Measurements from ENCODE around the gene MYO18B.

The MYO18B gene

GRCh38 chr22:25881210-25881755 is 139.3 kb downstream of the MYO18B start:
- Histone ChIP-seq H3K27ac (no peak overlapping the region), H3K4me3 (no peak overlapping the region)

- no peak overlapping the region for H3K27ac ChIP-seq
- H3K4me3 ChIP-seq: no peak overlapping the region
Observed at GRCh38 chr22:25882360-25882759, 140.4 kb downstream of the MYO18B start.

- Histone ChIP-seq H3K27ac (no peak overlapping the region), H3K4me3 (no peak overlapping the region)
Observed at GRCh38 chr22:25883482-25884033, 141.6 kb downstream of the MYO18B start.

- H3K27ac ChIP-seq: no peak overlapping the region
- H3K4me3 ChIP-seq: no peak overlapping the region
Observed at GRCh38 chr22:25884121-25884520, 142.1 kb downstream of the MYO18B start.

- no peak overlapping the region for H3K4me3 ChIP-seq
Observed at GRCh38 chr22:25888399-25889054, 146.5 kb downstream of the MYO18B start.

GRCh38 chr22:25890651-25891050 is 148.7 kb downstream of the MYO18B start:
- Histone ChIP-seq H3K27ac (no peak overlapping the region), H3K4me3 (no peak overlapping the region)

More at GRCh38 chr22:25888399-25889054, 146.5 kb downstream of the MYO18B start:
- no peak overlapping the region for H3K27ac ChIP-seq

- no peak overlapping the region for H3K27ac ChIP-seq
- no peak overlapping the region for H3K4me3 ChIP-seq
Observed at GRCh38 chr22:25892678-25893077, 150.7 kb downstream of the MYO18B start.

GRCh38 chr22:25895678-25896077 is 153.7 kb downstream of the MYO18B start:
- Histone ChIP-seq H3K27ac (no peak overlapping the region), H3K4me3 (no peak overlapping the region)

GRCh38 chr22:25896098-25896497 is 154.1 kb downstream of the MYO18B start:
- no peak overlapping the region for H3K4me3 ChIP-seq
- no peak overlapping the region for H3K27ac ChIP-seq

- no peak overlapping the region for H3K4me3 ChIP-seq
- H3K27ac ChIP-seq: no peak overlapping the region
Observed at GRCh38 chr22:25896592-25896991, 154.6 kb downstream of the MYO18B start.

- Histone ChIP-seq H3K4me3 (no peak overlapping the region), H3K27ac (no peak overlapping the region)
Observed at GRCh38 chr22:25898707-25899365, 156.8 kb downstream of the MYO18B start.

- no peak overlapping the region for H3K27ac ChIP-seq
Observed at GRCh38 chr22:25899566-25899965, 157.6 kb downstream of the MYO18B start.

GRCh38 chr22:25900390-25900789 is 158.4 kb downstream of the MYO18B start:
- no peak overlapping the region for H3K27ac ChIP-seq
- H3K4me3 ChIP-seq: no peak overlapping the region

More at GRCh38 chr22:25899566-25899965, 157.6 kb downstream of the MYO18B start:
- H3K4me3 ChIP-seq: no peak overlapping the region

GRCh38 chr22:25900880-25901279 is 158.9 kb downstream of the MYO18B start:
- Histone ChIP-seq H3K4me3 (no peak overlapping the region), H3K27ac (no peak overlapping the region)

GRCh38 chr22:25902402-25902801 is 160.4 kb downstream of the MYO18B start:
- H3K27ac ChIP-seq: no peak overlapping the region
- H3K4me3 ChIP-seq: no peak overlapping the region

GRCh38 chr22:25903294-25903693 is 161.3 kb downstream of the MYO18B start:
- no peak overlapping the region for H3K27ac ChIP-seq

GRCh38 chr22:25908212-25908611 is 166.2 kb downstream of the MYO18B start:
- Histone ChIP-seq H3K4me3 (no peak overlapping the region), H3K27ac (no peak overlapping the region)

More at GRCh38 chr22:25903294-25903693, 161.3 kb downstream of the MYO18B start:
- H3K4me3 ChIP-seq: no peak overlapping the region

- Histone ChIP-seq H3K4me3 (no peak overlapping the region), H3K27ac (no peak overlapping the region)
Observed at GRCh38 chr22:25908755-25909154, 166.8 kb downstream of the MYO18B start.

- Histone ChIP-seq H3K4me3 (no peak overlapping the region), H3K27ac (no peak overlapping the region)
Observed at GRCh38 chr22:25909614-25910387, 167.8 kb downstream of the MYO18B start.

Data from skin epidermis (tissue), 12 donors.